ENCODE measurements around the gene TP53BP2.

TP53BP2 gene

DNA sequence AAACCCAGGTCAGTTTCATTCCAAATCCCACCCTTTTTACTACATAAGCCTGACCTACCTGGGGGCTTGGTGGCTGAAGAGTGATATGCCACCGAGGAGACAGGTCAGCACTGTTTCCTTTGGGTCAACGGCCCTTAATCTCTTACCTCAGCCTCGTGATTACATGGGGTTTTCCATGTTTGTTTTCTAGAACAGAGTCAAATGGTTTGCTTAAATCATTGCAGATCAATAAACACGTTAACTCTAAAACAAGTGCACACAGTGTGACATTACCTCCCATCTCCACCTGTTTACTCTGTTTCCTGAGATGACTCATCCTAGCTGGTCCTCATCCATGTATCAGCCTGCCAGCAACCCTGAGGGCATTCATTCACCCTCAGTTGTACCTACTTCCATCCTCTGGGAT lies 40.8 kb upstream of the TP53BP2 start:
- Histone ChIP-seq H3K4me3 (replicated peaks; ENCODE audit: insufficient read depth, low read length) (no peak overlapping the region), H3K27ac (replicated peaks) (no peak overlapping the region), H3K27me3 (ENCODE audit: insufficient read depth, poor library complexity, severe bottlenecking) (no peaks in the 10 kb centered on the region)
- no peak for DNase-seq (ENCODE audit: low read depth in 1 of 2, low spot score in 1 of 2)
- TF ChIP-seq GABPA (IDR thresholded peaks at IDR 0.05; ENCODE audit: low read depth) (no peak), POLR2AphosphoS5 (IDR thresholded peaks at IDR 0.05; ENCODE audit: low read depth) (no peak), SPI1 (IDR thresholded peaks at IDR 0.05; ENCODE audit: borderline replicate concordance, low read depth) (no peak)
- TF ChIP-seq, protein P1, sequence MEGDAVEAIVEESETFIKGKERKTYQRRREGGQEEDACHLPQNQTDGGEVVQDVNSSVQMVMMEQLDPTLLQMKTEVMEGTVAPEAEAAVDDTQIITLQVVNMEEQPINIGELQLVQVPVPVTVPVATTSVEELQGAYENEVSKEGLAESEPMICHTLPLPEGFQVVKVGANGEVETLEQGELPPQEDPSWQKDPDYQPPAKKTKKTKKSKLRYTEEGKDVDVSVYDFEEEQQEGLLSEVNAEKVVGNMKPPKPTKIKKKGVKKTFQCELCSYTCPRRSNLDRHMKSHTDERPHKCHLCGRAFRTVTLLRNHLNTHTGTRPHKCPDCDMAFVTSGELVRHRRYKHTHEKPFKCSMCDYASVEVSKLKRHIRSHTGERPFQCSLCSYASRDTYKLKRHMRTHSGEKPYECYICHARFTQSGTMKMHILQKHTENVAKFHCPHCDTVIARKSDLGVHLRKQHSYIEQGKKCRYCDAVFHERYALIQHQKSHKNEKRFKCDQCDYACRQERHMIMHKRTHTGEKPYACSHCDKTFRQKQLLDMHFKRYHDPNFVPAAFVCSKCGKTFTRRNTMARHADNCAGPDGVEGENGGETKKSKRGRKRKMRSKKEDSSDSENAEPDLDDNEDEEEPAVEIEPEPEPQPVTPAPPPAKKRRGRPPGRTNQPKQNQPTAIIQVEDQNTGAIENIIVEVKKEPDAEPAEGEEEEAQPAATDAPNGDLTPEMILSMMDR (IDR thresholded peaks at IDR 0.05; ENCODE audit: insufficient read depth, low read length): no peak
- TF ChIP-seq, protein P2, sequence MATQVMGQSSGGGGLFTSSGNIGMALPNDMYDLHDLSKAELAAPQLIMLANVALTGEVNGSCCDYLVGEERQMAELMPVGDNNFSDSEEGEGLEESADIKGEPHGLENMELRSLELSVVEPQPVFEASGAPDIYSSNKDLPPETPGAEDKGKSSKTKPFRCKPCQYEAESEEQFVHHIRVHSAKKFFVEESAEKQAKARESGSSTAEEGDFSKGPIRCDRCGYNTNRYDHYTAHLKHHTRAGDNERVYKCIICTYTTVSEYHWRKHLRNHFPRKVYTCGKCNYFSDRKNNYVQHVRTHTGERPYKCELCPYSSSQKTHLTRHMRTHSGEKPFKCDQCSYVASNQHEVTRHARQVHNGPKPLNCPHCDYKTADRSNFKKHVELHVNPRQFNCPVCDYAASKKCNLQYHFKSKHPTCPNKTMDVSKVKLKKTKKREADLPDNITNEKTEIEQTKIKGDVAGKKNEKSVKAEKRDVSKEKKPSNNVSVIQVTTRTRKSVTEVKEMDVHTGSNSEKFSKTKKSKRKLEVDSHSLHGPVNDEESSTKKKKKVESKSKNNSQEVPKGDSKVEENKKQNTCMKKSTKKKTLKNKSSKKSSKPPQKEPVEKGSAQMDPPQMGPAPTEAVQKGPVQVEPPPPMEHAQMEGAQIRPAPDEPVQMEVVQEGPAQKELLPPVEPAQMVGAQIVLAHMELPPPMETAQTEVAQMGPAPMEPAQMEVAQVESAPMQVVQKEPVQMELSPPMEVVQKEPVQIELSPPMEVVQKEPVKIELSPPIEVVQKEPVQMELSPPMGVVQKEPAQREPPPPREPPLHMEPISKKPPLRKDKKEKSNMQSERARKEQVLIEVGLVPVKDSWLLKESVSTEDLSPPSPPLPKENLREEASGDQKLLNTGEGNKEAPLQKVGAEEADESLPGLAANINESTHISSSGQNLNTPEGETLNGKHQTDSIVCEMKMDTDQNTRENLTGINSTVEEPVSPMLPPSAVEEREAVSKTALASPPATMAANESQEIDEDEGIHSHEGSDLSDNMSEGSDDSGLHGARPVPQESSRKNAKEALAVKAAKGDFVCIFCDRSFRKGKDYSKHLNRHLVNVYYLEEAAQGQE (IDR thresholded peaks at IDR 0.05; ENCODE audit: insufficient replicate concordance, low read depth): no peak

DNA sequence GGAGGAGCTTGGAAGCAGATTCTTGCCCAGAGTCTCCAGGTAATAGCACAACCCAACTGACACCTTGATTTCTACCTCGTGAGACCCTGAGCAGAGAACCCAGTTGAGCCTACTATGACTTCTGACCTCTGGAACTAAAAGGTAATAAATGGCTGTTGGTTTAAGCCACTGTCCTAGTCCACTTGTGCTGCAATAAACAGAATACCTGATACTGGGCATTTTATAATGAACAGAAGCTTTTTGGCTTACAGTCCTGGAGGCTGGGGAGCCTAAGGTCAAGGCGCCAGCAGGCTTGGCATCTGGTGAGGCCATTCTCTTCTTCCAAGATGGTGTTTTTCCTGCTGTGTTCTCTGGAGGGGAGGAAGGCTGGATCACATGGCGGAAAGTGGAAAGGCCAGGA lies 39.9 kb upstream of the TP53BP2 start:
- Histone ChIP-seq H3K4me3 (replicated peaks; ENCODE audit: insufficient read depth, low read length) (no peak overlapping the region), H3K27ac (replicated peaks) (no peak overlapping the region), H3K27me3 (ENCODE audit: insufficient read depth, poor library complexity, severe bottlenecking) (no peaks in the 10 kb centered on the region)
- no peak for DNase-seq (ENCODE audit: low read depth in 1 of 2, low spot score in 1 of 2)
- TF ChIP-seq, protein P1 (IDR thresholded peaks at IDR 0.05; ENCODE audit: insufficient read depth, low read length): no peak
- no peak for TF ChIP-seq POLR2AphosphoS5 (IDR thresholded peaks at IDR 0.05; ENCODE audit: low read depth)
- no peak for TF ChIP-seq SPI1 (IDR thresholded peaks at IDR 0.05; ENCODE audit: borderline replicate concordance, low read depth)
- TF ChIP-seq, protein P2 (IDR thresholded peaks at IDR 0.05; ENCODE audit: insufficient replicate concordance, low read depth): no peak
- no peak for TF ChIP-seq GABPA (IDR thresholded peaks at IDR 0.05; ENCODE audit: low read depth)

DNA sequence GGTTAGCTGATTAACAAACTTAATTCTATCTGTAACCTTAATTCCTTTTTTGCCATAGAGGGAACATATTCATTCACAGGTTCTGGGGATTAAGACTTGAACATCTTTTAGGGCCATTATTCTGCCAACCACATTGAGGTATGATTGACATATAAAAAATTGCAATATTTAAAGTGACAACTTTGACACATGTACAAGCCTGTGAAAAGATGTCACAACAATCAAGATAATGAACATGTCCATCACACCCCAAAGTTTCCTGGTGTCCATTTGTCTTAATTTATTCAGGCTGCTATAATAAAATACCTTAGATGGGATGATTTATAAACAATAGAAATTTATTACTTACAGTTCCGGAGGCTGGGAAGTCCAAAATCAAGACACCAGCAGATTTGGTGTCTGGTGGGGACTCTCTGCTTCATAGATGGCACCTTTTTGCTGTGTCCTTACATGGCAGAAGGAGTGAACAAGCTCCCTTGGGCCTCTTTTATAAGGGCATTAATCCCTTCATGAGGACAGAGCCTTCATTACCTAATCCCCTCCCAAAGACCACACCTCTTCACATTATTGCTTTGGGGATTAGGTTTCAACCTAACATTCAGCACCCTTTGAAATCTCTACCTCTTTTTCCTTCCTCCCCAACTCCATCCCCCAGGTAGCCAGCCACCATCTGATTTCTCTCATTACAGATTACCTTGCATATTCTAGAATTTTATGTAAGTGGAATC lies 33.0 kb upstream of the TP53BP2 start:
- Histone ChIP-seq H3K27me3 (ENCODE audit: insufficient read depth, poor library complexity, severe bottlenecking) (no peaks in the 10 kb centered on the region), H3K4me3 (replicated peaks; ENCODE audit: insufficient read depth, low read length) (no peak overlapping the region), H3K27ac (replicated peaks) (no peak overlapping the region)
- DNase-seq (ENCODE audit: low read depth in 1 of 2, low spot score in 1 of 2): no peak
- TF ChIP-seq, protein P1 (IDR thresholded peaks at IDR 0.05; ENCODE audit: insufficient read depth, low read length): no peak
- TF ChIP-seq POLR2AphosphoS5 (IDR thresholded peaks at IDR 0.05; ENCODE audit: low read depth): no peak
- no peak for TF ChIP-seq SPI1 (IDR thresholded peaks at IDR 0.05; ENCODE audit: borderline replicate concordance, low read depth)
- no peak for TF ChIP-seq GABPA (IDR thresholded peaks at IDR 0.05; ENCODE audit: low read depth)
- TF ChIP-seq, protein P2 (IDR thresholded peaks at IDR 0.05; ENCODE audit: insufficient replicate concordance, low read depth): no peak
